A673 (cell line): ENCODE measurements around the gene SNTB2. TPM values are rescaled to one million over a fixed set of nuclear protein-coding genes. Genes with fewer than 3 reads are reported as not detected.

Experiments
- BruUV-seq: library from RNA; stranded (reverse); fragments of 400-500 nt; replicated peaks from 2 replicates; lab custom pipeline; 2021; lab: Mats Ljungman, UMichigan
- CTCF ChIA-PET: fragments of 300-600 bp; sonication (Branson Sonifier 250); formaldehyde crosslinking; loops from one replicate; lab custom pipeline; 2022; ENCODE audit warnings: antibody characterized with exemption; lab: Charles Lee
- POLR2A ChIA-PET: fragments of 300-600 bp; sonication (Branson Sonifier 250); formaldehyde crosslinking; loops from one replicate; lab custom pipeline; 2022; ENCODE audit warnings: antibody characterized with exemption; ENCODE audit not compliant: low non-redundant PET; lab: Charles Lee
- DNase-seq: peaks from one replicate; pipeline ENCODE4 v3.0.0-alpha.2; 2015; ENCODE audit warnings: low spot score
- H3K27ac ChIP-seq: fragments of 200-600 bp; sonication (generic); 2 replicates; pipeline ENCODE4 v1.5.1; 2016; ENCODE audit warnings: mixed run types, low read depth, mild to moderate bottlenecking, mixed read lengths, antibody characterized with exemption, low read length; ENCODE audit not compliant: poor library complexity, severe bottlenecking
- H3K27me3 ChIP-seq: fragments of 200-600 bp; sonication (generic); replicated peaks from 2 replicates; pipeline ENCODE4 v1.6.1; 2017; ENCODE audit warnings: mixed run types, low read depth, mild to moderate bottlenecking, mixed read lengths, antibody characterized with exemption, low read length; ENCODE audit not compliant: insufficient read depth, poor library complexity
- H3K36me3 ChIP-seq: fragments of 200-600 bp; sonication (generic); 2 replicates; pipeline ENCODE4 v1.6.1; 2016; ENCODE audit warnings: mixed run types, mild to moderate bottlenecking, mixed read lengths, antibody characterized with exemption, low read length; ENCODE audit not compliant: insufficient read depth, poor library complexity, severe bottlenecking
- H3K4me1 ChIP-seq: fragments of 200-600 bp; sonication (generic); 2 replicates; pipeline ENCODE4 v1.6.1; 2017; ENCODE audit warnings: mixed run types, mild to moderate bottlenecking, mixed read lengths, antibody characterized with exemption, low read length; ENCODE audit not compliant: insufficient read depth, poor library complexity, severe bottlenecking
- H3K4me3 ChIP-seq: fragments of 200-600 bp; sonication (generic); 2 replicates; pipeline ENCODE4 v1.5.1; 2016; ENCODE audit warnings: low read depth, mixed run types, mild to moderate bottlenecking, mixed read lengths, low read length; ENCODE audit not compliant: poor library complexity, severe bottlenecking
- H3K9me3 ChIP-seq: fragments of 200-600 bp; sonication (generic); 2 replicates; pipeline ENCODE4 v1.6.1; 2016; ENCODE audit warnings: mixed run types, low read depth, mild to moderate bottlenecking, mixed read lengths, antibody characterized with exemption, low read length; ENCODE audit not compliant: poor library complexity, severe bottlenecking
- CTCF ChIP-seq: fragments of 300-800, 200-600 bp; sonication (generic); conservative IDR thresholded peaks from 2 replicates; pipeline ENCODE4 v1.5.1; 2017; ENCODE audit warnings: low read depth, mild to moderate bottlenecking, antibody characterized with exemption, low read length, moderate library complexity, mixed read lengths
- EZH2 ChIP-seq: fragments of 200-600 bp; sonication (generic); IDR thresholded peaks from 2 replicates; pipeline ENCODE4 v1.6.1; 2017; ENCODE audit warnings: borderline replicate concordance, low read depth, mild to moderate bottlenecking, mixed read lengths, antibody characterized with exemption, low read length; ENCODE audit not compliant: poor library complexity, severe bottlenecking
- intact Hi-C: fragments of 100-400 bp; cut with micrococcal nuclease; formaldehyde crosslinking; loops from one replicate; pipeline ENCODE4 v1.10.0; 2022; ENCODE audit not compliant: unreplicated experiment
- total RNA-seq: library from RNA; stranded (reverse); gene quantifications from 2 replicates; pipeline ENCODE4 v1.2.3, GENCODE V29; 2021

SNTB2 gene
- total RNA-seq, 1 experiment from 2014 or later, result 49.3 TPM

DNA sequence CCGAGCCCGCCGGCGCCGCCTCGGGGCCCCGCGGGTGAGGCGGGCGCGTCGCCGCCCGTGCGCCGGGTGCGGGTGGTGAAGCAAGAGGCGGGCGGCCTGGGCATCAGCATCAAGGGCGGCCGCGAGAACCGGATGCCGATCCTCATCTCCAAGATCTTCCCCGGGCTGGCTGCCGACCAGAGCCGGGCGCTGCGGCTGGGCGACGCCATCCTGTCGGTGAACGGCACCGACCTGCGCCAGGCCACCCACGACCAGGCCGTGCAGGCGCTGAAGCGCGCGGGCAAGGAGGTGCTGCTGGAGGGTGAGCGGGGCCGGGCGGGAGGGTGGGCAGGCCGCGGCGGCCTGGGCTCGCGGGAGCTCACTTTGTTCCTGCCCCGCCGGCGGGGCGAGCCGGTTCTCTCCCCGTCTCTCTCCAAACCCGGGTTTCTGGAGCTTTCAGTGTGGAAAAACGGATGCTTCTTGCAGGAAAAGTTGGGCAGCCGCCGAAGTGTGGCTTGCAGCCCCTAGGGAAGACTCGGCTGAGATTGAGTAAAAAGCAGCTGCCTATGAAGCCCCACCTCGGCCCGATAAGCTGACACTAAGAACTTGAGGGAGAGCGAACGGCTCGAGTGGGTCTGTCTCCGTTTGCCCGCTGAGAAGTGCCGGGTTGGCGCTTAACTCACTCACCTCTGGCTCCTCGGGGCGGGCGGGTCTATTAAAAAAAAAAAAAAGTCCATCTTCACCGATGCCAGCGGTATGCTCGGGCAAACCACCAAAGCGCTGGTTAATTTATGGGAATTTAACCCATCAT, 677 bp downstream of the SNTB2 start:
- H3K27ac ChIP-seq, result peak overlapping the region; percentile 83
- TF ChIP-seq EZH2, result no peak
- TF ChIP-seq CTCF, result no peak
- H3K27me3 ChIP-seq, result no peaks in the 10 kb centered on the region
- ChIA-PET CTCF (interaction anchor here (1.6 kb wide), 1 partner anchor 37 kb away, joined by 4 read pairs; no protein-coding TSS in a partner anchor), POLR2A (no interaction called here)
- H3K9me3 ChIP-seq, result no peaks in the 10 kb centered on the region
- H3K4me1 ChIP-seq, result peaks cover 24% of the 10 kb centered on the region
- peak; percentile 61 for DNase-seq
- peak overlapping the region; percentile 79 for H3K4me3 ChIP-seq
- H3K36me3 ChIP-seq, result no peaks in the 10 kb centered on the region
- intact Hi-C loops, result loop anchor here (5.0 kb wide), 1 partner anchor 90 kb away; no protein-coding TSS in a partner anchor
- BruUV-seq, result no TSS peak

GRCh38 chr16:69188236-69188549, 1.2 kb downstream of the SNTB2 start:
- TSS peak; percentile 40 for BruUV-seq
- no peaks in the 10 kb centered on the region for H3K27me3 ChIP-seq
- H3K36me3 ChIP-seq, result no peaks in the 10 kb centered on the region
- POLR2A ChIA-PET, result interaction anchor here (0.5 kb wide), 1 partner anchor 647 kb away, joined by 6 read pairs; no protein-coding TSS in a partner anchor
- H3K27ac ChIP-seq, result peak overlapping the region; percentile 83
- no peaks in the 10 kb centered on the region for H3K9me3 ChIP-seq
- CTCF ChIA-PET, result interaction anchor here (1.6 kb wide), 1 partner anchor 38 kb away, joined by 4 read pairs; no protein-coding TSS in a partner anchor
- TF ChIP-seq EZH2, result no peak
- TF ChIP-seq CTCF, result no peak
- H3K4me1 ChIP-seq, result peaks cover 18% of the 10 kb centered on the region
- peak overlapping the region; percentile 79 for H3K4me3 ChIP-seq
- no peak for DNase-seq
- intact Hi-C loops, result loop anchor here (5.0 kb wide), 1 partner anchor 89 kb away; no protein-coding TSS in a partner anchor

DNA sequence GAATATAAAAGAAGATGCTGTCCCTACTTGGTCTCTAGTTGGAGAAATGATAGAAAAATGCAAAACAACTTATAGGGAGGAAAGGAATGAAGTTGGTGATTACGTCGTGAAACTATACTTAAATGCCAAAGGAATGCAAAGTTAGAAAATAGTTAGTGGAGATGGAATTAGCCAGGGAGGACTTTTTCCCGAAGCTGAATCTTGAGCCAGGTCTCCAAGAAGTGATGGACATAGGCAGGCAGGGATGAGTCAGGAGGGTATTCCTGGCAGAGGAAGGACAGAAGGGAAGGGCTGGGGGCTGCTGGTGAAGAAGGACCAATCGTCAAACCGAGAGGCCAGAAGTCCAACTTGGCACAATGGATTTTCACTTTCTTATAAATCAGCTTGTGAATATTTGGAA, 1.8 kb downstream of the SNTB2 start:
- H3K9me3 ChIP-seq, result no peaks in the 10 kb centered on the region
- ChIA-PET CTCF (interaction anchor here (1.6 kb wide), 1 partner anchor 38 kb away, joined by 4 read pairs; no protein-coding TSS in a partner anchor), POLR2A (interaction anchor here (0.5 kb wide), 1 partner anchor 647 kb away, joined by 6 read pairs; no protein-coding TSS in a partner anchor)
- no peaks in the 10 kb centered on the region for H3K36me3 ChIP-seq
- intact Hi-C loops, result loop anchor here (5.0 kb wide), 1 partner anchor 89 kb away; no protein-coding TSS in a partner anchor
- no TSS peak for BruUV-seq
- TF ChIP-seq EZH2, result no peak
- TF ChIP-seq CTCF, result no peak
- H3K27ac ChIP-seq, result peak overlapping the region; percentile 83
- peak overlapping the region; percentile 79 for H3K4me3 ChIP-seq
- DNase-seq, result no peak
- no peaks in the 10 kb centered on the region for H3K27me3 ChIP-seq
- H3K4me1 ChIP-seq, result peaks cover 17% of the 10 kb centered on the region
